HG02970 (cell line): ENCODE results near the gene PCMTD2.

Source experiments
- ATAC-seq: cut with Tn5 transposase; IDR thresholded peaks from one replicate; pipeline ENCODE4 v1.9.1; 2021; ENCODE audit warnings: mild to moderate bottlenecking, moderate library complexity, moderate number of reproducible peaks; ENCODE audit not compliant: unreplicated experiment, low FRiP score

Gene PCMTD2

GRCh38 chr20:64255361-64256281 lies at the start of gene PCMTD2:
Gene PCMTD2 (plus strand): TSS chr20:64255748. CDS start chr20:64259966, 4,218 bp downstream.
- ATAC-seq: peak; percentile 85

GRCh38 chr20:64206614-64207013 lies 48.9 kb upstream of the PCMTD2 start:
- ATAC-seq: no peak

GRCh38 chr20:64207641-64208590 lies 47.6 kb upstream of the PCMTD2 start:
- ATAC-seq: no peak

- ATAC-seq: no peak
Observed at GRCh38 chr20:64209148-64209547, 46.4 kb upstream of the PCMTD2 start.

- ATAC-seq: no peak
Observed at GRCh38 chr20:64210656-64211369, 44.7 kb upstream of the PCMTD2 start.

GRCh38 chr20:64211874-64212658 lies 43.5 kb upstream of the PCMTD2 start:
- no peak for ATAC-seq

- ATAC-seq: no peak
Observed at GRCh38 chr20:64212755-64213154, 42.8 kb upstream of the PCMTD2 start.

- no peak for ATAC-seq
Observed at GRCh38 chr20:64214113-64214512, 41.4 kb upstream of the PCMTD2 start.

- ATAC-seq: no peak
Observed at GRCh38 chr20:64214952-64215351, 40.6 kb upstream of the PCMTD2 start.

GRCh38 chr20:64216036-64216435 lies 39.5 kb upstream of the PCMTD2 start:
- ATAC-seq: no peak

- ATAC-seq: no peak
Observed at GRCh38 chr20:64216910-64217309, 38.6 kb upstream of the PCMTD2 start.

GRCh38 chr20:64217539-64218221 lies 37.9 kb upstream of the PCMTD2 start:
- ATAC-seq: no peak

GRCh38 chr20:64219202-64219601 lies 36.3 kb upstream of the PCMTD2 start:
- ATAC-seq: no peak

GRCh38 chr20:64219730-64220129 lies 35.8 kb upstream of the PCMTD2 start:
- ATAC-seq: no peak

GRCh38 chr20:64220420-64220819 lies 35.1 kb upstream of the PCMTD2 start:
- ATAC-seq: no peak

- ATAC-seq: no peak
Observed at GRCh38 chr20:64220891-64221527, 34.5 kb upstream of the PCMTD2 start.

- no peak for ATAC-seq
Observed at GRCh38 chr20:64222291-64222735, 33.2 kb upstream of the PCMTD2 start.

GRCh38 chr20:64222851-64223525 lies 32.6 kb upstream of the PCMTD2 start:
- ATAC-seq: no peak
